ENCODE results near the gene TMEM273.

DNA sequence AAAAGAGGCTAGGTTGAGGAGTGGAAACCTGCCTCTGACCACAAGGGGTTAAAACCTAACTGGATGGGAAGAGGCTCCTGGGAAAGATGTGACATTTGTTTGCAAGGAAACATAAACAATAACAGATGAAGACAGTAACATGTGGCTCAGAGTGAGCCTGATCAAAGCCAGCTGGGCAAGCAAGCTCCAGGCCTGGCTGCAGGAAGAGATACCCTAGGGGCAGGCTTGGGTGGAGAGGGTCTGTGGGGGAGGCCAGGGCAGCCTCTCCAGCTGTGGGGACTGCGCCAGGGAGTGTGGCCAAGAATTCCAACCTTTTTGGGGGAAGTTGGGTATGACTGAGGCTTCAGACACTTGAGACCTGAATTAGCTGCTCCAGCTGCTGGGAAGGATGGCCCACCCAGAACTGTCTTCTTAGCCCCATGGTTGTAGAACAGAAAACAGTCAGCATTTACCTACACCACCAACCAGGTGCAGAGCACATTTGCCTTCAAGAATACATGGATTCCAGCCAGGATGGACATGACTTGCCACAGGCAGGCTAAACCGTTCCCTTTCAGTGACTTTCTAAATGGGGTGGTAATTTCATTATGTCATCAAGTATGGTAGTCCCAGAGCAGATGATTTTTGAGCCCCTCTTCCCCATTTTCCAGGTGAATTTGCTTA lies 44.0 kb downstream of the TMEM273 start:
- TF ChIP-seq NFYB (IDR thresholded peaks at IDR 0.05; ENCODE audit: insufficient read depth, low read depth, low read length) (no peak), EZH2 (IDR thresholded peaks at IDR 0.05; ENCODE audit: borderline replicate concordance, control insufficient read depth, low read depth, low read length) (no peak), TCF12 (IDR thresholded peaks at IDR 0.05; ENCODE audit: low read depth, low read length) (no peak), EGR1 (IDR thresholded peaks at IDR 0.05; ENCODE audit: borderline replicate concordance in 1 of 2, low read depth in 2 of 2, low read length in 2 of 2) (no peak), HDAC2 (IDR thresholded peaks at IDR 0.05) (no peak)
- TF ChIP-seq, protein P1, sequence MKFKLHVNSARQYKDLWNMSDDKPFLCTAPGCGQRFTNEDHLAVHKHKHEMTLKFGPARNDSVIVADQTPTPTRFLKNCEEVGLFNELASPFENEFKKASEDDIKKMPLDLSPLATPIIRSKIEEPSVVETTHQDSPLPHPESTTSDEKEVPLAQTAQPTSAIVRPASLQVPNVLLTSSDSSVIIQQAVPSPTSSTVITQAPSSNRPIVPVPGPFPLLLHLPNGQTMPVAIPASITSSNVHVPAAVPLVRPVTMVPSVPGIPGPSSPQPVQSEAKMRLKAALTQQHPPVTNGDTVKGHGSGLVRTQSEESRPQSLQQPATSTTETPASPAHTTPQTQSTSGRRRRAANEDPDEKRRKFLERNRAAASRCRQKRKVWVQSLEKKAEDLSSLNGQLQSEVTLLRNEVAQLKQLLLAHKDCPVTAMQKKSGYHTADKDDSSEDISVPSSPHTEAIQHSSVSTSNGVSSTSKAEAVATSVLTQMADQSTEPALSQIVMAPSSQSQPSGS (IDR thresholded peaks at IDR 0.05; ENCODE audit: low read length) = no peak
- TF ChIP-seq, protein P2, sequence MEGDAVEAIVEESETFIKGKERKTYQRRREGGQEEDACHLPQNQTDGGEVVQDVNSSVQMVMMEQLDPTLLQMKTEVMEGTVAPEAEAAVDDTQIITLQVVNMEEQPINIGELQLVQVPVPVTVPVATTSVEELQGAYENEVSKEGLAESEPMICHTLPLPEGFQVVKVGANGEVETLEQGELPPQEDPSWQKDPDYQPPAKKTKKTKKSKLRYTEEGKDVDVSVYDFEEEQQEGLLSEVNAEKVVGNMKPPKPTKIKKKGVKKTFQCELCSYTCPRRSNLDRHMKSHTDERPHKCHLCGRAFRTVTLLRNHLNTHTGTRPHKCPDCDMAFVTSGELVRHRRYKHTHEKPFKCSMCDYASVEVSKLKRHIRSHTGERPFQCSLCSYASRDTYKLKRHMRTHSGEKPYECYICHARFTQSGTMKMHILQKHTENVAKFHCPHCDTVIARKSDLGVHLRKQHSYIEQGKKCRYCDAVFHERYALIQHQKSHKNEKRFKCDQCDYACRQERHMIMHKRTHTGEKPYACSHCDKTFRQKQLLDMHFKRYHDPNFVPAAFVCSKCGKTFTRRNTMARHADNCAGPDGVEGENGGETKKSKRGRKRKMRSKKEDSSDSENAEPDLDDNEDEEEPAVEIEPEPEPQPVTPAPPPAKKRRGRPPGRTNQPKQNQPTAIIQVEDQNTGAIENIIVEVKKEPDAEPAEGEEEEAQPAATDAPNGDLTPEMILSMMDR (IDR thresholded peaks at IDR 0.05 in 2 of 3, conservative IDR thresholded peaks at IDR 0.05 in 1 of 3; ENCODE audit: control insufficient read depth in 2 of 3, extremely low read depth in 1 of 3, insufficient read depth in 1 of 3, low read depth in 3 of 3, low read length in 3 of 3) = no peak

All from GM12878 (cell line).